ENCODE measurements around the gene CTNNA1.

CTNNA1 gene, protein sequence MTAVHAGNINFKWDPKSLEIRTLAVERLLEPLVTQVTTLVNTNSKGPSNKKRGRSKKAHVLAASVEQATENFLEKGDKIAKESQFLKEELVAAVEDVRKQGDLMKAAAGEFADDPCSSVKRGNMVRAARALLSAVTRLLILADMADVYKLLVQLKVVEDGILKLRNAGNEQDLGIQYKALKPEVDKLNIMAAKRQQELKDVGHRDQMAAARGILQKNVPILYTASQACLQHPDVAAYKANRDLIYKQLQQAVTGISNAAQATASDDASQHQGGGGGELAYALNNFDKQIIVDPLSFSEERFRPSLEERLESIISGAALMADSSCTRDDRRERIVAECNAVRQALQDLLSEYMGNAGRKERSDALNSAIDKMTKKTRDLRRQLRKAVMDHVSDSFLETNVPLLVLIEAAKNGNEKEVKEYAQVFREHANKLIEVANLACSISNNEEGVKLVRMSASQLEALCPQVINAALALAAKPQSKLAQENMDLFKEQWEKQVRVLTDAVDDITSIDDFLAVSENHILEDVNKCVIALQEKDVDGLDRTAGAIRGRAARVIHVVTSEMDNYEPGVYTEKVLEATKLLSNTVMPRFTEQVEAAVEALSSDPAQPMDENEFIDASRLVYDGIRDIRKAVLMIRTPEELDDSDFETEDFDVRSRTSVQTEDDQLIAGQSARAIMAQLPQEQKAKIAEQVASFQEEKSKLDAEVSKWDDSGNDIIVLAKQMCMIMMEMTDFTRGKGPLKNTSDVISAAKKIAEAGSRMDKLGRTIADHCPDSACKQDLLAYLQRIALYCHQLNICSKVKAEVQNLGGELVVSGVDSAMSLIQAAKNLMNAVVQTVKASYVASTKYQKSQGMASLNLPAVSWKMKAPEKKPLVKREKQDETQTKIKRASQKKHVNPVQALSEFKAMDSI

GRCh38 chr5:138752951-138753793 lies at the start of gene CTNNA1:
Gene CTNNA1, plus strand, starts transcription at chr5:138753425. Its CDS starts 28,500 bp downstream, at chr5:138781925.
- POLR2A ChIA-PET: interaction anchor here (1.0 to 1.7 kb wide), 4 partner anchors 10 to 540 kb away, joined by 3 to 9 read pairs (median 4); partner anchors contain the start of genes HSPA9 and MATR3
- H3K4me1 ChIP-seq (ENCODE audit: control insufficient read depth, insufficient read depth, low read length): peaks cover 5% of the 10 kb centered on the region
- no peaks in the 10 kb centered on the region for H3K9me3 ChIP-seq (ENCODE audit: control insufficient read depth, insufficient read depth, low read depth, low read length)
- peaks cover 0 to 10% of the 10 kb centered on the region in 2 experiments; a peak in 2 of 3 replicates for H3K36me3 ChIP-seq (ENCODE audit: control insufficient read depth in 2 of 2, insufficient read depth in 1 of 2, low read length in 2 of 2)
- H3K27ac ChIP-seq (ENCODE audit: extremely low read depth, low read depth, low read length): peak within 1 kb of the TSS; percentile 97
- peak within 1 kb of the TSS; percentile 90 for H3K4me3 ChIP-seq (ENCODE audit: low read depth, low read length)
- CTCF ChIA-PET: interaction anchor here (0.6 kb wide), 1 partner anchor 57 kb away, joined by 3 read pairs; no protein-coding TSS in a partner anchor
- TF ChIP-seq ZNF324 (tag by site-specific recombination; IDR thresholded peaks at IDR 0.05): peak; percentile 91
- TF ChIP-seq CTCF (tag by site-specific recombination; IDR thresholded peaks at IDR 0.05): 0 out of 2 replicates have a peak, but pooled peaks have one; percentile 14
- peak; percentile 46; the same call in 1 of the 2 replicates for TF ChIP-seq ZNF561 (tag by site-specific recombination; IDR thresholded peaks at IDR 0.05; ENCODE audit: borderline replicate concordance)
- peak; percentile 63; the same call in 1 of the 2 replicates for TF ChIP-seq ZNF2 (tag by site-specific recombination; IDR thresholded peaks at IDR 0.05)
- TF ChIP-seq SCRT1 (tag by site-specific recombination; IDR thresholded peaks at IDR 0.05; ENCODE audit: borderline replicate concordance): peak; percentile 66
- no peak for TF ChIP-seq SETDB1 (IDR thresholded peaks at IDR 0.05; ENCODE audit: insufficient read length, low read length)
- no peak for TF ChIP-seq ZNF555 (tag by site-specific recombination; conservative IDR thresholded peaks at IDR 0.05)
- no peak for TF ChIP-seq ZNF48 (tag by site-specific recombination; IDR thresholded peaks at IDR 0.05)
- TF ChIP-seq AEBP2 (tag by site-specific recombination; IDR thresholded peaks at IDR 0.05; ENCODE audit: borderline replicate concordance): 0 out of 2 replicates have a peak, but pooled peaks have one; percentile 41
- peak; percentile 98 for TF ChIP-seq KLF8 (tag by site-specific recombination; IDR thresholded peaks at IDR 0.05)
- TF ChIP-seq ZNF629 (tag by site-specific recombination; IDR thresholded peaks at IDR 0.05): peak; percentile 68; the same call in 1 of the 2 replicates
- peak; percentile 41; the same call in 1 of the 2 replicates for TF ChIP-seq ZBTB17 (tag by site-specific recombination; IDR thresholded peaks at IDR 0.05)
- TF ChIP-seq KLF1 (tag by site-specific recombination; IDR thresholded peaks at IDR 0.05): peak; percentile 86; the same call in 1 of the 2 replicates
- TF ChIP-seq, protein P1, sequence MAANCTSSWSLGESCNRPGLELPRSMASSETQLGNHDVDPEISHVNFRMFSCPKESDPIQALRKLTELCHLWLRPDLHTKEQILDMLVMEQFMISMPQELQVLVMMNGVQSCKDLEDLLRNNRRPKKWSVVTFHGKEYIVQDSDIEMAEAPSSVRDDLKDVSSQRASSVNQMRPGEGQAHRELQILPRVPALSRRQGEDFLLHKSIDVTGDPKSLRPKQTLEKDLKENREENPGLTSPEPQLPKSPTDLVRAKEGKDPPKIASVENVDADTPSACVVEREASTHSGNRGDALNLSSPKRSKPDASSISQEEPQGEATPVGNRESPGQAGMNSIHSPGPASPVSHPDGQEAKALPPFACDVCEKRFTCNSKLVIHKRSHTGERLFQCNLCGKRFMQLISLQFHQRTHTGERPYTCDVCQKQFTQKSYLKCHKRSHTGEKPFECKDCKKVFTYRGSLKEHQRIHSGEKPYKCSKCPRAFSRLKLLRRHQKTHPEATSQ (tag by site-specific recombination; IDR thresholded peaks at IDR 0.05): 0 out of 2 replicates have a peak, but pooled peaks have one; percentile 42
- no peak for TF ChIP-seq ZNF37A (tag by site-specific recombination; IDR thresholded peaks at IDR 0.05)
- peak; percentile 93 for TF ChIP-seq GLIS1 (tag by site-specific recombination; IDR thresholded peaks at IDR 0.05)
- TF ChIP-seq GLIS2 (tag by site-specific recombination; IDR thresholded peaks at IDR 0.05): peak; percentile 91
- peak; percentile 86 for TF ChIP-seq ZNF610 (tag by site-specific recombination; IDR thresholded peaks at IDR 0.05; ENCODE audit: borderline replicate concordance)
- TF ChIP-seq ZNF274 (IDR thresholded peaks at IDR 0.05; ENCODE audit: low read length): no peak
- TF ChIP-seq ZNF274 (tag by site-specific recombination; IDR thresholded peaks at IDR 0.05; ENCODE audit: borderline replicate concordance): no peak
- TF ChIP-seq ZNF302 (tag by site-specific recombination; IDR thresholded peaks at IDR 0.05; ENCODE audit: low read depth): no peak
- TF ChIP-seq ZNF394 (tag by site-specific recombination; IDR thresholded peaks at IDR 0.05; ENCODE audit: borderline replicate concordance): peak; percentile 3
- TF ChIP-seq PBX3 (CRISPR knock-in tag; IDR thresholded peaks at IDR 0.05): peak; percentile 71
- peak; percentile 35; the same call in 1 of the 2 replicates for TF ChIP-seq ZBTB48 (tag by site-specific recombination; IDR thresholded peaks at IDR 0.05)
- TF ChIP-seq ZNF292 (tag by site-specific recombination; IDR thresholded peaks at IDR 0.05; ENCODE audit: borderline replicate concordance, low read depth): no peak
- TF ChIP-seq ZNF24 (tag by site-specific recombination; IDR thresholded peaks at IDR 0.05): peak; percentile 84; the same call in 1 of the 2 replicates
- peak; percentile 58; the same call in 1 of the 2 replicates for TF ChIP-seq YY2 (tag by site-specific recombination; IDR thresholded peaks at IDR 0.05)

Measured in HEK293 (cell line).